H9 (cell line): ENCODE results near the gene CD19. TPM values are rescaled to one million over a fixed set of nuclear protein-coding genes. Genes with fewer than 3 reads are reported as not detected.
"Not testable (repeated sequence)": the region's sequence is repeated elsewhere in the genome, so short reads cannot be mapped to it uniquely, and the experiment has no call there.

Experiments used
- DNase-seq: peaks from one replicate; pipeline ENCODE4 v3.0.0-alpha.2; 2017
- H2AFZ ChIP-seq: one replicate; pipeline ENCODE4 v1.6.1; 2013; ENCODE audit warnings: mild to moderate bottlenecking, low read length, control low read depth, moderate library complexity
- H2AK5ac ChIP-seq: 2 replicates; pipeline ENCODE4 v1.6.1; 2013; ENCODE audit warnings: low read length, control low read depth, mixed read lengths; ENCODE audit not compliant: insufficient read length
- H2BK120ac ChIP-seq: one replicate; pipeline ENCODE4 v1.6.1; 2013; ENCODE audit warnings: low read depth, mild to moderate bottlenecking, low read length, control low read depth, inconsistent platforms; ENCODE audit not compliant: poor library complexity, severe bottlenecking
- H2BK12ac ChIP-seq: 2 replicates; pipeline ENCODE4 v1.6.1; 2013; ENCODE audit warnings: low read length, control low read depth, mixed read lengths, low read depth; ENCODE audit not compliant: insufficient read length
- H2BK15ac ChIP-seq: 2 replicates; pipeline ENCODE4 v1.6.1; 2013; ENCODE audit warnings: low read depth, low read length, control low read depth
- H2BK20ac ChIP-seq: one replicate; pipeline ENCODE4 v1.6.1; 2013; ENCODE audit warnings: low read depth, mild to moderate bottlenecking, low read length, control low read depth, inconsistent platforms; ENCODE audit not compliant: poor library complexity, severe bottlenecking
- H2BK5ac ChIP-seq: 2 replicates; pipeline ENCODE4 v1.6.1; 2013; ENCODE audit warnings: low read length, control low read depth, mixed read lengths; ENCODE audit not compliant: insufficient read length
- H3K14ac ChIP-seq: 2 replicates; pipeline ENCODE4 v1.6.1; 2013; ENCODE audit warnings: low read length, control low read depth; ENCODE audit not compliant: insufficient read depth
- H3K18ac ChIP-seq: 2 replicates; pipeline ENCODE4 v1.6.1; 2013; ENCODE audit warnings: low read depth, mild to moderate bottlenecking, mixed read lengths, low read length, control low read depth; ENCODE audit not compliant: insufficient read length
- H3K23ac ChIP-seq: 2 replicates; pipeline ENCODE4 v1.6.1; 2013; ENCODE audit warnings: low read length, control low read depth, mixed read lengths, low read depth; ENCODE audit not compliant: insufficient read length
- H3K23me2 ChIP-seq: 2 replicates; pipeline ENCODE4 v1.6.1; 2013; ENCODE audit warnings: low read depth, mild to moderate bottlenecking, mixed read lengths, low read length, control low read depth; ENCODE audit not compliant: insufficient read length, poor library complexity, severe bottlenecking
- H3K27ac ChIP-seq: 2 replicates; pipeline ENCODE4 v1.5.1; 2013; ENCODE audit warnings: low read length, control low read depth, mixed read lengths, low read depth; ENCODE audit not compliant: insufficient read length
- H3K27me3 ChIP-seq: 2 replicates; pipeline ENCODE4 v1.6.1; 2013; ENCODE audit warnings: low read length, control low read depth, inconsistent platforms; ENCODE audit not compliant: insufficient read depth
- H3K4ac ChIP-seq: 2 replicates; pipeline ENCODE4 v1.6.1; 2013; ENCODE audit warnings: low read depth, mild to moderate bottlenecking, control low read depth, inconsistent platforms, low read length, moderate library complexity
- H3K4me1 ChIP-seq: 2 replicates; pipeline ENCODE4 v1.6.1; 2013; ENCODE audit warnings: low read length, control low read depth, inconsistent platforms; ENCODE audit not compliant: insufficient read depth
- H3K4me2 ChIP-seq: 2 replicates; pipeline ENCODE4 v1.6.1; 2013; ENCODE audit warnings: low read length, control low read depth, mixed read lengths; ENCODE audit not compliant: insufficient read length, insufficient read depth
- H3K56ac ChIP-seq: 2 replicates; pipeline ENCODE4 v1.6.1; 2013; ENCODE audit warnings: low read depth, mild to moderate bottlenecking, mixed read lengths, low read length, control low read depth; ENCODE audit not compliant: insufficient read length
- H3K79me1 ChIP-seq: 2 replicates; pipeline ENCODE4 v1.6.1; 2013; ENCODE audit warnings: low read depth, mild to moderate bottlenecking, moderate library complexity, low read length, control low read depth, inconsistent platforms; ENCODE audit not compliant: insufficient read depth, poor library complexity, severe bottlenecking
- H3K79me2 ChIP-seq: 2 replicates; pipeline ENCODE4 v1.6.1; 2013; ENCODE audit warnings: low read length, control low read depth, inconsistent platforms; ENCODE audit not compliant: insufficient read depth
- H3K9ac ChIP-seq: 2 replicates; pipeline ENCODE4 v1.6.1; 2013; ENCODE audit warnings: low read length, control low read depth, mixed read lengths; ENCODE audit not compliant: insufficient read length; ENCODE audit errors: extremely low read depth
- H3K9me3 ChIP-seq: one replicate; pipeline ENCODE4 v1.6.1; 2013; ENCODE audit warnings: low read depth, low read length, inconsistent platforms; ENCODE audit not compliant: control insufficient read depth
- H3T11ph ChIP-seq: one replicate; pipeline ENCODE4 v1.6.1; 2013; ENCODE audit warnings: mild to moderate bottlenecking, low read length, control low read depth, inconsistent platforms
- H4K20me1 ChIP-seq: one replicate; pipeline ENCODE4 v1.6.1; 2013; ENCODE audit not compliant: control insufficient read depth, insufficient read length, insufficient read depth
- H4K5ac ChIP-seq: 2 replicates; pipeline ENCODE4 v1.6.1; 2013; ENCODE audit warnings: low read depth, mild to moderate bottlenecking, mixed read lengths, low read length, control low read depth; ENCODE audit not compliant: insufficient read length
- H4K8ac ChIP-seq: replicated peaks from 2 replicates; pipeline ENCODE4 v1.6.1; 2013; ENCODE audit warnings: low read length, control low read depth, mixed read lengths, low read depth; ENCODE audit not compliant: insufficient read length
- H4K91ac ChIP-seq: 2 replicates; pipeline ENCODE4 v1.6.1; 2013; ENCODE audit warnings: low read depth, mild to moderate bottlenecking, moderate library complexity, mixed read lengths, low read length, control low read depth; ENCODE audit not compliant: insufficient read length
- H3K27ac Mint-ChIP-seq, 3 experiments: 2 replicates in 2 of 3; 3 replicates in 1 of 3; pipeline ENCODE4 v1.8.0; 2020 to 2021; ENCODE audit warnings: mixed read lengths in 3 of 3, mild to moderate bottlenecking in 1 of 3, moderate library complexity in 1 of 3
- H3K27me3 Mint-ChIP-seq: 2 replicates; pipeline ENCODE4 v1.8.0; 2021; ENCODE audit warnings: low read depth, mild to moderate bottlenecking, moderate library complexity, mixed read lengths
- H3K36me3 Mint-ChIP-seq, 3 experiments: 2 replicates in 2 of 3; 3 replicates in 1 of 3; pipeline ENCODE4 v1.8.0; 2020 to 2021; ENCODE audit warnings: low read depth in 3 of 3, mixed read lengths in 3 of 3; ENCODE audit not compliant: insufficient read depth in 1 of 3
- H3K4me1 Mint-ChIP-seq, 2 experiments: 2 replicates each; pipeline ENCODE4 v1.8.0; 2020; ENCODE audit warnings: mixed read lengths in 2 of 2
- H3K4me3 Mint-ChIP-seq, 2 experiments: 2 replicates in 1 of 2; 3 replicates in 1 of 2; pipeline ENCODE4 v1.8.0; 2020 to 2021; ENCODE audit warnings: mild to moderate bottlenecking in 2 of 2, mixed read lengths in 2 of 2, moderate library complexity in 1 of 2
- H3K9me3 Mint-ChIP-seq, 2 experiments: 2 replicates in 1 of 2; 3 replicates in 1 of 2; pipeline ENCODE4 v1.8.0; 2020; ENCODE audit warnings: mild to moderate bottlenecking in 2 of 2, mixed read lengths in 2 of 2, moderate library complexity in 1 of 2
- CTCF ChIP-seq: fragments of 200-600 bp; sonication (generic); conservative IDR thresholded peaks from 3 replicates; pipeline ENCODE4 v1.8.0; 2021; ENCODE audit warnings: antibody characterized with exemption, mild to moderate bottlenecking
- WGBS: extraction: QIAGEN DNeasy Blood & Tissue Kit; methylation state at CpG from one replicate; pipeline ENCODE4 v1.1.7; 2013; ENCODE audit warnings: missing lambda C conversion rate, low lambda C conversion rate, mixed read lengths; ENCODE audit not compliant: insufficient read length; ENCODE audit errors: extremely low coverage; 5-methylcytosine and 5-hydroxymethylcytosine counted together
- total RNA-seq: library from RNA; stranded (reverse); gene quantifications from 2 replicates; pipeline ENCODE4 v1.2.1, GENCODE V29; 2021

The CD19 gene
- total RNA-seq, 1 experiment from 2014 or later, result 0.50 TPM

- not testable (repeated sequence) for DNase-seq, H3K79me2 ChIP-seq
- no CpG with 5 or more reads among the region's 7 CpGs for WGBS
Observed at GRCh38 chr16:28980330-28980729, 48.6 kb downstream of the CD19 start.

More at GRCh38 chr16:28980330-28980729, 48.6 kb downstream of the CD19 start:
- H2BK5ac ChIP-seq, H4K5ac ChIP-seq, H3K9ac ChIP-seq, H3K27me3 Mint-ChIP-seq, H3K14ac ChIP-seq, H2BK12ac ChIP-seq, H3K27ac ChIP-seq, H3K4me2 ChIP-seq, H2BK20ac ChIP-seq, H3K27ac Mint-ChIP-seq, H3K4me1 Mint-ChIP-seq, H4K91ac ChIP-seq, H4K8ac ChIP-seq, H2AFZ ChIP-seq, H3K27me3 ChIP-seq, H3K23me2 ChIP-seq, H2AK5ac ChIP-seq, H3K4ac ChIP-seq, H3K23ac ChIP-seq, H3K9me3 ChIP-seq, H3T11ph ChIP-seq, H3K4me3 Mint-ChIP-seq, H3K4me1 ChIP-seq, H2BK15ac ChIP-seq, H3K56ac ChIP-seq, H3K79me1 ChIP-seq, H3K9me3 Mint-ChIP-seq, H3K18ac ChIP-seq, H2BK120ac ChIP-seq, H4K20me1 ChIP-seq: not testable (repeated sequence)
- H3K36me3 Mint-ChIP-seq, result peaks cover 19 to 43% (median 41%) of the 10 kb centered on the region in 3 experiments
- TF ChIP-seq CTCF, result peak; percentile 53; the same call in 2 of the 3 replicates
